ENCODE results near the gene PHF3. TPM values are rescaled to one million over a fixed set of nuclear protein-coding genes. Genes with fewer than 3 reads are reported as not detected.

PHF3 gene

GRCh38 chr6:63764318-63764916 is 128.8 kb downstream of the PHF3 start:
- H3K4me2 ChIP-seq (ENCODE audit: low read length): no peak overlapping the region
- H3K4ac ChIP-seq (ENCODE audit: low read depth, low read length): no peak overlapping the region
- no peak overlapping the region for H3K9ac ChIP-seq (ENCODE audit: low read length)
- no peak overlapping the region for H2BK120ac ChIP-seq (ENCODE audit: low read depth, low read length)
- DNase-seq: no peak
- no peaks in the 10 kb centered on the region for H3K27me3 ChIP-seq (ENCODE audit: insufficient read depth, low read length, poor library complexity)
- no CpG with 5 or more reads among the region's 4 CpGs for WGBS (ENCODE audit: extremely low coverage, insufficient coverage, low lambda C conversion rate)
- H3K79me2 ChIP-seq (ENCODE audit: control insufficient read depth, insufficient read depth, low read length): no peaks in the 10 kb centered on the region
- H2AK5ac ChIP-seq (ENCODE audit: low read length): no peak overlapping the region
- H3K4me1 ChIP-seq (ENCODE audit: control insufficient read depth, low read depth, low read length): no peaks in the 10 kb centered on the region
- H3K23ac ChIP-seq (ENCODE audit: low read length): no peak overlapping the region
- H2BK5ac ChIP-seq (ENCODE audit: low read length): no peak overlapping the region
- H3K56ac ChIP-seq (ENCODE audit: low read length): no peak overlapping the region
- H2BK15ac ChIP-seq (replicated peaks; ENCODE audit: low read depth): no peak overlapping the region
- H3K4me3 ChIP-seq (ENCODE audit: low read length): no peak overlapping the region
- no peaks in the 10 kb centered on the region for H3K79me1 ChIP-seq (ENCODE audit: low read length)
- H4K5ac ChIP-seq (ENCODE audit: low read length): no peak overlapping the region
- no peaks in the 10 kb centered on the region for H3K36me3 ChIP-seq (ENCODE audit: control insufficient read depth, insufficient read depth, low read length)
- no peak overlapping the region for H3K27ac ChIP-seq (ENCODE audit: low read depth, low read length)
- no peak overlapping the region for H3K18ac ChIP-seq (ENCODE audit: low read length)
- H4K8ac ChIP-seq (ENCODE audit: low read depth, low read length): no peak overlapping the region

Small RNA genes within 50 kb of the gene (small RNA-seq; reads per million reads assigned to genes)
- not detected for gene AL513043.1 (ENCODE audit: insufficient read depth)
